HG03175 (cell line): ENCODE results near the gene COLEC12.
A peak's percentile ranks its signal among the peaks of the same experiment; 100 is the strongest.

Source experiments
- ATAC-seq: cut with Tn5 transposase; IDR thresholded peaks from one replicate; pipeline ENCODE4 v1.9.1; 2021; ENCODE audit warnings: mild to moderate bottlenecking, moderate library complexity; ENCODE audit not compliant: unreplicated experiment

Gene COLEC12

GRCh38 chr18:500632-501405 is at the start of gene COLEC12:
Gene COLEC12, minus strand, starts transcription at chr18:500701. Its CDS starts 187 bp downstream, at chr18:500514.
- no peak for ATAC-seq

GRCh38 chr18:549967-550366 is 49.5 kb upstream of the COLEC12 start:
- ATAC-seq = no peak

- ATAC-seq = no peak
Observed at GRCh38 chr18:543447-544078, 43.1 kb upstream of the COLEC12 start.

- no peak for ATAC-seq
Observed at GRCh38 chr18:533995-534601, 33.6 kb upstream of the COLEC12 start.

GRCh38 chr18:532632-533031 is 32.1 kb upstream of the COLEC12 start:
- ATAC-seq = no peak

- no peak for ATAC-seq
Observed at GRCh38 chr18:532018-532417, 31.5 kb upstream of the COLEC12 start.

GRCh38 chr18:527146-527545 is 26.6 kb upstream of the COLEC12 start:
- ATAC-seq = no peak

- ATAC-seq = no peak
Observed at GRCh38 chr18:526681-527080, 26.2 kb upstream of the COLEC12 start.

- no peak for ATAC-seq
Observed at GRCh38 chr18:525036-525797, 24.7 kb upstream of the COLEC12 start.

- ATAC-seq = peak; percentile 57
Observed at GRCh38 chr18:524466-524865, 24.0 kb upstream of the COLEC12 start.

- ATAC-seq = no peak
Observed at GRCh38 chr18:523561-523960, 23.1 kb upstream of the COLEC12 start.

- peak; percentile 78 for ATAC-seq
Observed at GRCh38 chr18:519019-519879, 18.7 kb upstream of the COLEC12 start.

- ATAC-seq = no peak
Observed at GRCh38 chr18:518081-518480, 17.6 kb upstream of the COLEC12 start.

GRCh38 chr18:515838-516237 is 15.3 kb upstream of the COLEC12 start:
- ATAC-seq = no peak

GRCh38 chr18:515156-515815 is 14.8 kb upstream of the COLEC12 start:
- ATAC-seq = no peak

- ATAC-seq = no peak
Observed at GRCh38 chr18:513826-514530, 13.5 kb upstream of the COLEC12 start.

GRCh38 chr18:512957-513356 is 12.5 kb upstream of the COLEC12 start:
- ATAC-seq = no peak

GRCh38 chr18:508835-509234 is 8.3 kb upstream of the COLEC12 start:
- no peak for ATAC-seq

- no peak for ATAC-seq
Observed at GRCh38 chr18:507636-508035, 7.1 kb upstream of the COLEC12 start.
